HG02840 (cell line): Measurements from ENCODE around the gene ATF6.

ENCODE experiments used
- ATAC-seq: cut with Tn5 transposase; IDR thresholded peaks from one replicate; pipeline ENCODE4 v1.9.1; 2021; ENCODE audit warnings: mild to moderate bottlenecking, moderate library complexity, moderate number of reproducible peaks; ENCODE audit not compliant: unreplicated experiment, low FRiP score

ATF6 gene

DNA sequence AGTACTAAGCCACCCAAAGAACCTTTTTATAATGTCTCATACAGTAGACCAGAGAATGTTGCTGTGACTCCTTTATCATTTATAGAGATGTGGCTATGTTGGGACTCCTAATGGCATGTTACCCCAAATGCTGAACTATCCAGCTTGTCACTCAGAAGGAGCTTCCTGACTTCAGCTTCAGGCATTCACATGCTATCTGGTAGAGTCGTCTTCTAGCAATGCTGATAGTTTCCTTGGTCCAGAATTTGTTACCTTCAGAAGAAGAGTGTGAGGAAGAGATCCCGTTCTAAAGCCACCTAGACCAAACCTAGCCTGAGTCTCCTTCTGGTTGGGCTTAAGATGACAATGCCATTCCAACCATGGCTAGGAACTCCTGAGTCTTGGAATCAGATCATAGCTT is 189.5 kb downstream of the ATF6 start:
- no peak for ATAC-seq

DNA sequence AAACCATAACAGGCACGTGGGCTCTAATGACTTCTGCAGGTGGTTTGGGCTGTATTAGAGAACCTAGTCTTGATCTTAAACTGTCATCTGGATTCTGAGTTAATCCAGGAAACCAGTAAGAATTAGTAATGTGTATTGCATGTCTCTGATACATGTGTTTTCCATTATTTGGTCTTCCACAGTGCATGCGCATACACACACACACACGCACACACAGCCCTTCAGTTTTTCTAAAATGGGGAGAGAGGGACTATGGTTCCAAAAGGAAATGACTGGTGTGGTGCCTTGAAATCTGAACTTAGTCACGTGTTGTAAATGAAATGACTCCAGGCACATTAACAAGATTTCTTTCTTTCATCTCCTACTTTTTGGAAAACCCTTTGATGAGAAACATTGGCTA is 190.0 kb downstream of the ATF6 start:
- ATAC-seq = no peak

GRCh38 chr1:161956930-161957329 is 190.8 kb downstream of the ATF6 start:
- no peak for ATAC-seq

DNA sequence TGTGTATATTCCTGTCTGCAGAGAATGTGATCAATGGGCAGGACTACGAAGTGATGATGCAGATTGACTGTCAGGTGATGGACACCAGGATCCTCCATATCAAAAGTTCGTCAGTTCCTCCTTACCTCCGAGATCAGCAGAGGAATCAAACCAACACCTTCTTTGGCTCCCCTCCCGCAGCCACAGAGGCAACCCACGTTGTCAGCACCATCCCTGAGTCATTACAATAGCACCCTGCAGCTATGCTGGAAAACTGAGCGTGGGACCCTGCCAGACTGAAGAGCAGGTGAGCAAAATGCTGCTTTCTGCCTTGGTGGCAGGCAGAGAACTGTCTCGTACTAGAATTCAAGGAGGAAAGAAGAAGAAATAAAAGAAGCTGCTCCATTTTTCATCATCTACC is 192.3 kb downstream of the ATF6 start:
- no peak for ATAC-seq

DNA sequence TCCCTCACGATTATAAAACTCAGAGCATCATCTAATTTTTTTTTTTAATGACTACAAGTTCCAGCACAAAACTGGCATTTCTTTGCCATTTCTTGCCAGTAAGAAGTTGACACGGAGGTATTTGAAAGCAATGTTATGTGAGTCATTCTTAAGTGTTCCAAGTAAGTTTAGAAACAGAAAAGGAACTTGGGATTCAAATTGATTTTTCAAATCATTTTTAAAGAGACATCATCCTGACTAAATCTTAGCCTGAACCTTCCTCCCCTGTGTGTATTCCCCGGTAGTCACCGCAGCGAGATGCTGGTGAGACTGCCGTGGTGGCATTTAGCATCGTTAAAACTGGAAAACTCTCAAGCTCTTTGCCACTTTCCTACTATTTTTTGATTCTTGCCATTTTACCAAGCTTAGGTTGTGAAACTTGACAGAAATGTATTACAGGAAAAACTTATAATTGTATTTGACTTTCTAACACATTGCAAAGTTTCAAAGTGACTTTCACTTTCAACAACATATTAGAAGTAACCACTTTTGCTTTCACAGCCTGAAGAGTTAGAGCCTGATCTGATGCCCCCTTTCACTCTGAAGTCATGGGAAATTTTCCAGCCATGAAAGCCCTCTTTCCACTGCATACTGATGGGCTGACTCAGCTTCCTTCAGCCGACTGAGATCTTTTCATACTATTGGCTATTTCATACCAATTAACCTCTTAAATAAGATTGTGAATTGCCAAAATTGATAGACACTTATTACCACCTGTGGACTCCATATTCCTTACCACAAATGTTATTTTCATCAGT is 196.2 kb downstream of the ATF6 start:
- peak; percentile 71 for ATAC-seq

DNA sequence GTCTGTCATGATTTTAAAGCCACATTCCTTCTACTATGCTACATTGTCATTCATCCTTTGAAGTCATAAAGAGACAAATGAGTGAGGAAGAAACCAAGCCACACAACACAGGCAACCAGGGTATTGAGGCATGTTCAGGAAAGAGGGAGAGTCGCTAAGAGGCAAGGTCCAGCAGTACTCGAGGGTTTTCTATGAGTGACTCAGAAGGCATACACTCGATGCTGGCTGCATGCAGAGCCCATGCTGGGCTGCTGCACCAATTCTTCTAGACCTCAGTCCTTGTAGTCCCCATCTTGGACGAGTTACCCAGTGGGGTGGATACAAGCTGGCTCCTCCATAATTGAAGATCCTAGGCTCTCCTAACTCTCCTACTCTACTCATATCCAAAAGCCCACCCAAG is 199.9 kb downstream of the ATF6 start:
- no peak for ATAC-seq

DNA sequence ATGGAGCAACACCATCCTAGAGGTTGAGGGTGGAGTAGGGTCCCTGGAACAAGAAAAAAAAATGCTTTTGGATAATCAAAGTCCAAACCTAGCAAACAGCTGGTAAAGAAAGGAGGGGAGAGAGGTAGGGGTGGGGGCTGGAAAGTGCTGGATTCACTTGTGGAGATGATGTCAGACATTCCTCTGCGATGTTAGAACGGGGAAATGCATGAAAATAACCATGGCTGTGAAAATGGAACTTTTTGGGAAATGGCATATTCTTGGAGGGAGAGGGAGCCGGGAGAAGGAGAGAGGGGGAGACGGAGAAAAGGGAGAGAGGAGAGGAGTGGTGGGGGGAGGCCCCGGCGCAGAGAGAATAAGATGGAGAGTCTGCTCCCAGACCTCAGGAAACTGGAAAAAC is 203.9 kb downstream of the ATF6 start:
- ATAC-seq = no peak

- no peak for ATAC-seq
Measured at GRCh38 chr1:161970633-161971032, 204.5 kb downstream of the ATF6 start.

- no peak for ATAC-seq
Measured at GRCh38 chr1:161972828-161973227, 206.7 kb downstream of the ATF6 start.

- no peak for ATAC-seq
Measured at GRCh38 chr1:161973924-161974845, 208.1 kb downstream of the ATF6 start.

DNA sequence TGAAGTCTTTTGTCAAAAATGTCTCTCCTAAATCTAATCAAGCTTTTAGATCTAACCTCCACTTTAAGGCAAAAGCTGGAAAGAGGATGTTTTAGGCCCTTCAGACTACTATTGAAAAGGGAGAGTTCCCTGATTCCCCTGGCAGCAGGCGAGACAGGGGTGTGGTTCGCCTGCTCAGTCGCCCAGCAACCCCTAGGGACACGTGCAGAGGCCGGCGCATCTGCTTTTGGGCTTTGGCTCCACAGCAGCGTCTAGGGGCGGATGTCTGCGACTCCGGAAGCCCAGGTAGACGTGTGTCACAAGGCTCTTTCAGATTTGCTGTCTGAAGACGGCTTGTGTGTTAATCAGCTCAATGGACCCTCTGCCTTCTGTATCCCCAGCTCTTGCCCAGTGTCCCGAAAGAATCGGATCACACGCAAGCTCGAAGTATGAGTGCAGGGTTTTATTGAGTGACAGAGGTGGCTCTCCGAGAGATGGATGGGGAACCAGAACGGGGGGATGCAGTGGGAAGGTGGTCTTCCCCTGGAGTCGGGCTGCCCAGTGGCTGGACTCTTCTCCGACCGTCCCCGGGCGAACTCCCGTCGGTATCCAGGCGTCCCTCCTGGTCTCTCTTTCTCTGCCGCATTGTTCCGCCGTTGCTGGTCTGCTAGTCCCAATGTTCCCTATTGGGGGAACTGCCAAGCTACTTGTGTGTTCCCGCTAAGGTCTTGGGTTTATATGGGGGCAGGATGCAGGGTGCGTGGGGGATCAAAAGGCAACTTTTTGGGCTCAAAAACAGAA is 212.1 kb downstream of the ATF6 start:
- no peak for ATAC-seq

DNA sequence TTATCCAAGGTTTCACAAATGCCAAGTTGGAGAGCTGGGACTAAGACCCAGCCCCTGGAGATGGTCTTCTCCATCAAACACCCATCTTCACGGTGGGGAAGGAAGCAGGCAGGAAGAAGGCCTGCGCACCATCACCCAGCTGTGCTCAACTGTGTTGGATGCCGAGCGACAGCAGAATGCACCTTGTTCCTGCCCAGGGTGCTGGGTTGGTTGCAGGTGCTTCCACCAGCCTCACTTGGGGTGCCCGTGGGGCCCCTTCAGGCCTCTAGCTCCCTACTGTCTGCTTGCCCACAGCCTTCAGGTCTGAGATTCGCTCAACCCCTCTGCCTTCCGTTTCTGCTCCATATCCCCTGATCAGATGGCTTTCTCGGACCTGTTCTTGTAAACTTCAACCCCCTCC is 215.0 kb downstream of the ATF6 start:
- no peak for ATAC-seq

- no peak for ATAC-seq
Measured at GRCh38 chr1:161981735-161982506, 215.8 kb downstream of the ATF6 start.

DNA sequence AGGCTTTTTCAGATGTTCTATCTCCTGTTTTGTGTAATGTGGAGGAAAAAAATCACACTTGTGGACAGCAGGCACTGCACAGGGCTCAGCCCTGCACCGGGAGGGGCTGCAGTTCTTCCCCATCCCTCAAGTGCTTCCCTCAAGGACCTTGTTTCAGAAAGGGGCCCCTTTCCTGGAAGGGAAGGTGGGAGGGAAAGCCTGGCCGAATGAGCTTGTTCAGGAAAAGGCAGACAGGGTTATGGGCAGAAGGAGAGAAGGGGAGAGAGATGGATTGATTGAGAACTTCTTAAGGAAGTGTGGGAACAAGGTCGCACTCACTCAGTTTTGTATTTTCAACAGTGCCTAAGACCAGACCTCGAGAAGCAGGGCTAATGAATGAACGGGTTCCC is 216.4 kb downstream of the ATF6 start:
- no peak for ATAC-seq

GRCh38 chr1:161982917-161983316 is 216.8 kb downstream of the ATF6 start:
- no peak for ATAC-seq

DNA sequence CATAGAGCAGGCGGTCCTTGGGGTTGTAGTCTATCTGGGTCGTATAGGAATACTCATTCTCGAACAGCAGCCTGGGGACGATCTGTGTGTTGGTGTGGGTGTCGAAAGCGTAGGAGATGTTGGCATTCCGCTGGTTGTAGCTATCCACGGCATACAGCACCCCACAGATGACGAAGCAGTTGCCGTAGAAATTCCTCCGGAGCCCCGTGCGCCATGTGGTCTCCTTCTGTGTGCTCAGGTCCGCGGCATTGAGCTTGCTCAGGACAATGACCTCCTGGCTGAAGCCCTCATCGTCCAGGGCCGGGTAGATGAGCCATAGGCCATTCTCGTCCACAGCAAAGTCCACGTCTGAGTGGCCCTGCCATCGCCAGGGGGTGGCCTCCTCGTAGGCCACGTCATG is 217.6 kb downstream of the ATF6 start:
- ATAC-seq = no peak

- ATAC-seq = no peak
Measured at GRCh38 chr1:161985301-161985822, 219.2 kb downstream of the ATF6 start.

DNA sequence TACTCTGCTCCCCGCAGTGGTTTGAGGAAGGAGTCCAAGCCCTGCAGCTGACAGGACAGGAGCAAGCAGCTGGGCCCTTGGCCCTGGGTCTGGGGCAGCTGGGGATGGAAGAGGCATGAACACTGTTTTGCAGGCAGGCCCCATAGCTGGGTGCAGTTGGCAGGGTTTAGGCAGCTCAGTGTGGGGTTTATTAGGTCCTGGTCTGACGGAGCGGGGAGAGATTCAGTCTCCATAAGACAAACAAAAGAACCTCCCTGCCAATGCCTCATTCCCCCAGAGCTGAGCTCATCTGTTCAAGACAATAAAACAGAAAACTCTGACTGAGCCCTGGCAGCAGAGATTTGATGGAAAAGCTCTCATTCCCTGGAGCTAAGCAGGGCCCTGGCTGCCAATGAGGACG is 220.2 kb downstream of the ATF6 start:
- no peak for ATAC-seq

DNA sequence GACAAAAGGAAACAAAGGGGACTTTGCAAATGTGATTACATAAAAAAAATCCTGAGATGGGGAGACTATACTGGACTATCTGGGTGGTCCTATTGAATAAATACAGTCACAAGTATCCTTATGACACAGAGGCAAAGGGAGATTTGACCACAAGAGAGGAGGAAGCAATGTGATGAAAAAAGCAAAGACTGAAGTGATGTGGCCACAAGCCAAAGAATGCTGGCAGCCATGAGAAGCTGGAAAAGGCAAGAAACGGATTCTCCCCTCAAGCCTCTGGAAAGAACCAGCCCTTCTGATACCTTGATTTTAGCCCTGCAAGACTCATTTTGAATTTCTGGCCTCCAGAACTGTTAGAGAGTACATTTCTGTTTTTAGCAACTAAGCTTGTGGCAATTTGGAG is 221.2 kb downstream of the ATF6 start:
- no peak for ATAC-seq

- ATAC-seq = no peak
Measured at GRCh38 chr1:161987872-161988271, 221.8 kb downstream of the ATF6 start.
